HG02623 (cell line): ENCODE results near the gene ELOB.

Experiments
- ATAC-seq: cut with Tn5 transposase; IDR thresholded peaks from one replicate; pipeline ENCODE4 v1.9.1; 2021; ENCODE audit warnings: moderate library complexity; ENCODE audit not compliant: unreplicated experiment

Gene ELOB

GRCh38 chr16:2811703-2812471, 34.8 kb upstream of the ELOB start:
- no peak for ATAC-seq

- ATAC-seq, result no peak
Observed at GRCh38 chr16:2810651-2811050, 33.6 kb upstream of the ELOB start.

GRCh38 chr16:2809149-2809760, 32.2 kb upstream of the ELOB start:
- ATAC-seq, result no peak

- no peak for ATAC-seq
Observed at GRCh38 chr16:2808181-2808580, 31.1 kb upstream of the ELOB start.

- ATAC-seq, result no peak
Observed at GRCh38 chr16:2806286-2806685, 29.2 kb upstream of the ELOB start.

- ATAC-seq, result no peak
Observed at GRCh38 chr16:2804728-2805127, 27.6 kb upstream of the ELOB start.

GRCh38 chr16:2803545-2804195, 26.6 kb upstream of the ELOB start:
- ATAC-seq, result no peak

GRCh38 chr16:2799859-2800226, 22.8 kb upstream of the ELOB start:
- ATAC-seq, result no peak

- no peak for ATAC-seq
Observed at GRCh38 chr16:2799205-2799858, 22.3 kb upstream of the ELOB start.

- ATAC-seq, result no peak
Observed at GRCh38 chr16:2798723-2799204, 21.7 kb upstream of the ELOB start.

GRCh38 chr16:2795395-2796143, 18.5 kb upstream of the ELOB start:
- ATAC-seq, result no peak

GRCh38 chr16:2792940-2793339, 15.9 kb upstream of the ELOB start:
- no peak for ATAC-seq

- no peak for ATAC-seq
Observed at GRCh38 chr16:2791174-2791573, 14.1 kb upstream of the ELOB start.

- no peak for ATAC-seq
Observed at GRCh38 chr16:2790631-2791030, 13.6 kb upstream of the ELOB start.

GRCh38 chr16:2787961-2788360, 10.9 kb upstream of the ELOB start:
- ATAC-seq, result no peak

GRCh38 chr16:2787406-2787805, 10.3 kb upstream of the ELOB start, which contains the start of gene PRSS33:
TSS of gene PRSS33 (minus strand) at chr16:2787560. CDS start at chr16:2786547, 1,013 bp downstream.
- ATAC-seq, result no peak

- no peak for ATAC-seq
Observed at GRCh38 chr16:2786826-2787151, 9.7 kb upstream of the ELOB start.

- ATAC-seq, result no peak
Observed at GRCh38 chr16:2786061-2786825, 9.2 kb upstream of the ELOB start.

- no peak for ATAC-seq
Observed at GRCh38 chr16:2785101-2785991, 8.3 kb upstream of the ELOB start.
